SK-N-SH treated with all-trans-retinoic acid at 6 μM for 48 hours (cell line): ENCODE results near the gene PDGFRB.

Experiments used
- ATAC-seq: fragments of 200-7000 bp; cut with Tn5 transposase; 3 replicates; pipeline ENCODE4 v1.9.1; 2020; ENCODE audit warnings: mild to moderate bottlenecking, moderate library complexity
- ARNTL ChIP-seq: fragments of 450-650 bp; formaldehyde crosslinking; IDR thresholded peaks from 2 replicates; pipeline ENCODE4 v1.5.0; 2020; ENCODE audit warnings: low read depth, mild to moderate bottlenecking, moderate library complexity, borderline replicate concordance
- BACH2 ChIP-seq: fragments of 250-450 bp; sonication (Bioruptor Pico); IDR thresholded peaks from 2 replicates; pipeline ENCODE4 v1.9.0; 2021; ENCODE audit warnings: mild to moderate bottlenecking, borderline replicate concordance
- CSDC2 ChIP-seq: fragments of 250-450 bp; sonication (Bioruptor Pico); IDR thresholded peaks from 2 replicates; pipeline ENCODE4 v1.5.0; 2020; ENCODE audit warnings: mild to moderate bottlenecking, moderate library complexity
- GLIS3 ChIP-seq: fragments of 250-450 bp; sonication (Bioruptor Pico); IDR thresholded peaks from 2 replicates; pipeline ENCODE4 v1.5.0; 2020; ENCODE audit warnings: mild to moderate bottlenecking, moderate library complexity
- ISL1 ChIP-seq: fragments of 250-450 bp; sonication (Bioruptor Pico); IDR thresholded peaks from 2 replicates; pipeline ENCODE4 v2.1.2; 2022; ENCODE audit warnings: mild to moderate bottlenecking, moderate library complexity
- OSR1 ChIP-seq: fragments of 250-450 bp; sonication (Bioruptor Pico); IDR thresholded peaks from 2 replicates; pipeline ENCODE4 v1.8.0; 2022; ENCODE audit warnings: moderate library complexity, mild to moderate bottlenecking, inconsistent platforms
- PPARA ChIP-seq: fragments of 250-450 bp; sonication (Bioruptor Pico); IDR thresholded peaks from 2 replicates; pipeline ENCODE4 v1.5.0; 2020; ENCODE audit warnings: mild to moderate bottlenecking, borderline replicate concordance
- SNAI2 ChIP-seq: fragments of 250-450 bp; sonication (Bioruptor Pico); IDR thresholded peaks from 2 replicates; pipeline ENCODE4 v1.5.0; 2020; ENCODE audit warnings: mild to moderate bottlenecking, moderate library complexity
- ZC3H10 ChIP-seq: fragments of 250-450 bp; sonication (Bioruptor Pico); IDR thresholded peaks from 2 replicates; pipeline ENCODE4 v1.5.1; 2021; ENCODE audit warnings: mild to moderate bottlenecking, moderate library complexity
- ZFP30 ChIP-seq: fragments of 450-650 bp; formaldehyde crosslinking; IDR thresholded peaks from 2 replicates; pipeline ENCODE4 v1.5.0; 2022; ENCODE audit warnings: mild to moderate bottlenecking, moderate library complexity
- ZNF565 ChIP-seq: fragments of 450-650 bp; formaldehyde crosslinking; conservative IDR thresholded peaks from 2 replicates; pipeline ENCODE4 v1.5.0; 2020; ENCODE audit warnings: low read depth, mild to moderate bottlenecking, moderate library complexity
- ZNF70 ChIP-seq: fragments of 450-650 bp; formaldehyde crosslinking; IDR thresholded peaks from 2 replicates; pipeline ENCODE4 v1.5.0; 2020; ENCODE audit warnings: mild to moderate bottlenecking, moderate library complexity
- TF ChIP-seq, protein P1 (sequence below): fragments of 250-450 bp; sonication (Bioruptor Pico); IDR thresholded peaks from 2 replicates; pipeline ENCODE4 v1.8.0; 2020; ENCODE audit warnings: mild to moderate bottlenecking, moderate library complexity, borderline replicate concordance
- TF ChIP-seq, protein P2 (sequence below): fragments of 250-450 bp; sonication (Bioruptor Pico); IDR thresholded peaks from 2 replicates; pipeline ENCODE4 v1.5.1; 2021; ENCODE audit warnings: mild to moderate bottlenecking, moderate library complexity
- TF ChIP-seq, protein P3 (sequence below): fragments of 250-450 bp; sonication (Bioruptor Pico); IDR thresholded peaks from 2 replicates; pipeline ENCODE4 v1.8.0; 2021; ENCODE audit warnings: low read depth, mild to moderate bottlenecking, moderate library complexity, borderline replicate concordance
- TF ChIP-seq, protein P4 (sequence below): fragments of 250-450 bp; sonication (Bioruptor Pico); IDR thresholded peaks from 2 replicates; pipeline ENCODE4 v1.5.1; 2020; ENCODE audit warnings: low read depth, mild to moderate bottlenecking, moderate library complexity

The PDGFRB gene

DNA sequence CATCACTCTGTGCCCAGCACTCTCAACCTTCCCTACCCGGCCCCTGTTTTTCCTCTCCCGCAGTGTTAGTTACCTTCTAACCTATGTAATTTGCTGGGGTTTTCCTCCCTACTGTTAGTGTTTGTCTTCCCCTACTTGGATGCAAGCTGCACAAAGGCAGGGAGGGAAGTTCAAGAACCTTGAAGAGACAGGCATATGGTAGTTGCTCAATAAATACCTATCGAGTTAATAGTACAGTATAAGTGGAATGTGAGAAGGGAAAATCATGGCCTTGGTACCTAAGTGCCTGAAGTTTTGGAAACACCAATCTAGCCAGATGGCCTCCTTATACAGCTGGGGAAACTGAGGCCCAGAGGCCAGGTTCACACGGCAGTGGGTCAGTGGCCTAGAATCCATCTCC is 24.2 kb downstream of the PDGFRB start:
- TF ChIP-seq, protein P1, sequence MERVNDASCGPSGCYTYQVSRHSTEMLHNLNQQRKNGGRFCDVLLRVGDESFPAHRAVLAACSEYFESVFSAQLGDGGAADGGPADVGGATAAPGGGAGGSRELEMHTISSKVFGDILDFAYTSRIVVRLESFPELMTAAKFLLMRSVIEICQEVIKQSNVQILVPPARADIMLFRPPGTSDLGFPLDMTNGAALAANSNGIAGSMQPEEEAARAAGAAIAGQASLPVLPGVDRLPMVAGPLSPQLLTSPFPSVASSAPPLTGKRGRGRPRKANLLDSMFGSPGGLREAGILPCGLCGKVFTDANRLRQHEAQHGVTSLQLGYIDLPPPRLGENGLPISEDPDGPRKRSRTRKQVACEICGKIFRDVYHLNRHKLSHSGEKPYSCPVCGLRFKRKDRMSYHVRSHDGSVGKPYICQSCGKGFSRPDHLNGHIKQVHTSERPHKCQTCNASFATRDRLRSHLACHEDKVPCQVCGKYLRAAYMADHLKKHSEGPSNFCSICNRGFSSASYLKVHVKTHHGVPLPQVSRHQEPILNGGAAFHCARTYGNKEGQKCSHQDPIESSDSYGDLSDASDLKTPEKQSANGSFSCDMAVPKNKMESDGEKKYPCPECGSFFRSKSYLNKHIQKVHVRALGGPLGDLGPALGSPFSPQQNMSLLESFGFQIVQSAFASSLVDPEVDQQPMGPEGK (CRISPR knock-in tag) = no peak
- TF ChIP-seq ZC3H10 (CRISPR knock-in tag) = no peak
- TF ChIP-seq ARNTL (CRISPR knock-in tag) = no peak
- TF ChIP-seq, protein P2, sequence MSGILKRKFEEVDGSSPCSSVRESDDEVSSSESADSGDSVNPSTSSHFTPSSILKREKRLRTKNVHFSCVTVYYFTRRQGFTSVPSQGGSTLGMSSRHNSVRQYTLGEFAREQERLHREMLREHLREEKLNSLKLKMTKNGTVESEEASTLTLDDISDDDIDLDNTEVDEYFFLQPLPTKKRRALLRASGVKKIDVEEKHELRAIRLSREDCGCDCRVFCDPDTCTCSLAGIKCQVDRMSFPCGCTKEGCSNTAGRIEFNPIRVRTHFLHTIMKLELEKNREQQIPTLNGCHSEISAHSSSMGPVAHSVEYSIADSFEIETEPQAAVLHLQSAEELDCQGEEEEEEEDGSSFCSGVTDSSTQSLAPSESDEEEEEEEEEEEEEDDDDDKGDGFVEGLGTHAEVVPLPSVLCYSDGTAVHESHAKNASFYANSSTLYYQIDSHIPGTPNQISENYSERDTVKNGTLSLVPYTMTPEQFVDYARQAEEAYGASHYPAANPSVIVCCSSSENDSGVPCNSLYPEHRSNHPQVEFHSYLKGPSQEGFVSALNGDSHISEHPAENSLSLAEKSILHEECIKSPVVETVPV (CRISPR knock-in tag) = no peak
- TF ChIP-seq ZNF70 (CRISPR knock-in tag) = no peak
- no peak for TF ChIP-seq ZFP30 (CRISPR knock-in tag)
- TF ChIP-seq ZNF565 (CRISPR knock-in tag) = no peak
- ATAC-seq = no peak

DNA sequence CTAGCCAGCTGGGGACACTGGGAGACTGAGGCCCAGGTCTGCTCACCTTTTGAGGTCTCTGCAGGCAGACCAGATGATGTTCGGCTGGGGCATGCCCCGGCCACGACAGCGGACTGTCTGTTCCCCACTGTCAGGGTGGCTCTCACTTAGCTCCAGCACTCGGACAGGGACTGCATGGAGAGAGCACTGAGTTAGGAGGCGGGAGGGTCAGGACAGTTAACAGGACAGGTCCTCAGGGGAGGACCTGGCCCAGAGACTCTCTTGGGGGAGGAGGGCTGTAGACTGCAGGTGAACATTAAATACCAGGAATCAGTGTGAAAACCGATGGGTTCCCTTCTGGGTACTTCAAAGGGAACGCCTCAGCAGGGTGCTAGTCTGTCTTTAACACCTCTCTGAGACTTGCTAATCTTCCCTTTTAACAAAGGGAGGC is 25.1 kb downstream of the PDGFRB start:
- TF ChIP-seq PPARA (CRISPR knock-in tag) (no peak), ISL1 (CRISPR knock-in tag) (no peak), OSR1 (CRISPR knock-in tag) (no peak)
- TF ChIP-seq, protein P3, sequence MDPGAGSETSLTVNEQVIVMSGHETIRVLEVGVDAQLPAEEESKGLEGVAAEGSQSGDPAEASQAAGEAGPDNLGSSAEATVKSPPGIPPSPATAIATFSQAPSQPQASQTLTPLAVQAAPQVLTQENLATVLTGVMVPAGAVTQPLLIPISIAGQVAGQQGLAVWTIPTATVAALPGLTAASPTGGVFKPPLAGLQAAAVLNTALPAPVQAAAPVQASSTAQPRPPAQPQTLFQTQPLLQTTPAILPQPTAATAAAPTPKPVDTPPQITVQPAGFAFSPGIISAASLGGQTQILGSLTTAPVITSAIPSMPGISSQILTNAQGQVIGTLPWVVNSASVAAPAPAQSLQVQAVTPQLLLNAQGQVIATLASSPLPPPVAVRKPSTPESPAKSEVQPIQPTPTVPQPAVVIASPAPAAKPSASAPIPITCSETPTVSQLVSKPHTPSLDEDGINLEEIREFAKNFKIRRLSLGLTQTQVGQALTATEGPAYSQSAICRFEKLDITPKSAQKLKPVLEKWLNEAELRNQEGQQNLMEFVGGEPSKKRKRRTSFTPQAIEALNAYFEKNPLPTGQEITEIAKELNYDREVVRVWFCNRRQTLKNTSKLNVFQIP (CRISPR knock-in tag) = no peak
- ATAC-seq = peak; percentile 13

DNA sequence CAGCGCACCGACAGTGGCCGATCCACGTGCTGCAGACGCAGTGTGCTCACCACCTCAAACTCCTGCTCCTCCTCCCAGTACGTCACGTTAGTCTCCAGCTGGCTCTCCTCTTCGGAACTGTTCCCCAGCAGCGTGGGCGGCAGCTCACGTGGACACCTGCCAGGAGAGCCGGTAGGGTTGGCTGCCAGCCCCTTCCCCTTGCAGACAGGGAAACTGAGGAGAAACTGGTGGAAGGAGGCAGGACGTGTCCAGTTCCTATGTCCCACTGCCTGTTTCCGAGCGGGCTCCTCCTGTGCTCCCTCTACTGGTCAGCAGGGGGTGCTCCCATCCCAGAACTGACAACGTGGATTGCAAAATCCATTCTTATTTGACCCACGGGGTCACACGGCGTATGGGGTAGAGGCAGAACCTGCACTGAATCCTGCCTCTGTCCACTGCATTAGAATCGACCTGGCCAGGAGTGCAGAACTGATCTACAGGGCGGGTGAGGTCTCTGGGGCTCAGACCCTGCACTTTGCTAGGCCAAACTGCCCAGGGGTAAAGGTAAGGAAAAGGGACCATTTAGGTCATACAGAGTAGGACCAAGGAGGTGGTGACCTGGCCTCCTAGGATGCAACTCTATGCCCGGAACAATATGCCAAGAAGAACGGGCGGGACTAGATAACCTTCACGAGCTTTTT is 25.7 kb downstream of the PDGFRB start:
- peak; percentile 90 for ATAC-seq

DNA sequence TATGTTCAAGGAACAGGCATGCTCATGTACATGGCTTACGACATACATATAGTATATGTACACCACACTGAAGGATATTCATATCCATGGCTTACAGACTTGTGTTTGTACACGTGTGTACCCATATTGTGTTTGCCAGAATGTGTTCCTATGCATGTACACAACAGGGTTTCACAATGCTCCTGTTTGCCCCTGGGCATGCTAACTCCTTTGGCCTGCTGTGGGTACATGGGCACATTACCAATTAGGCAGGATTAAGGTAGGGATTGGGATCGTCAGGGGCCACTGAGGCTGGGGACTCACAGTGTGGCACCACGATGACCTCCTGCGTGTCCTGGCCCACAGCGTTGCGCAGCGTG is 26.2 kb downstream of the PDGFRB start:
- TF ChIP-seq GLIS3 (CRISPR knock-in tag) (no peak), CSDC2 (no peak), BACH2 (CRISPR knock-in tag) (no peak)
- TF ChIP-seq, protein P4, sequence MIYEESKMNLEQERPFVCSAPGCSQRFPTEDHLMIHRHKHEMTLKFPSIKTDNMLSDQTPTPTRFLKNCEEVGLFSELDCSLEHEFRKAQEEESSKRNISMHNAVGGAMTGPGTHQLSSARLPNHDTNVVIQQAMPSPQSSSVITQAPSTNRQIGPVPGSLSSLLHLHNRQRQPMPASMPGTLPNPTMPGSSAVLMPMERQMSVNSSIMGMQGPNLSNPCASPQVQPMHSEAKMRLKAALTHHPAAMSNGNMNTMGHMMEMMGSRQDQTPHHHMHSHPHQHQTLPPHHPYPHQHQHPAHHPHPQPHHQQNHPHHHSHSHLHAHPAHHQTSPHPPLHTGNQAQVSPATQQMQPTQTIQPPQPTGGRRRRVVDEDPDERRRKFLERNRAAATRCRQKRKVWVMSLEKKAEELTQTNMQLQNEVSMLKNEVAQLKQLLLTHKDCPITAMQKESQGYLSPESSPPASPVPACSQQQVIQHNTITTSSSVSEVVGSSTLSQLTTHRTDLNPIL (CRISPR knock-in tag) = no peak
- no peak for ATAC-seq

More for the DNA sequence above, 25.7 kb downstream of the PDGFRB start:
- TF ChIP-seq OSR1 (CRISPR knock-in tag) = no peak
- no peak for TF ChIP-seq BACH2 (CRISPR knock-in tag)
- no peak for TF ChIP-seq SNAI2 (CRISPR knock-in tag)
- TF ChIP-seq, protein P4 (CRISPR knock-in tag) = no peak
- no peak for TF ChIP-seq ZNF565 (CRISPR knock-in tag)
- no peak for TF ChIP-seq ARNTL (CRISPR knock-in tag)
- TF ChIP-seq, protein P2 (CRISPR knock-in tag) = no peak
- no peak for TF ChIP-seq ZC3H10 (CRISPR knock-in tag)
